IgD-negative memory B cell (primary cell): ENCODE measurements around the gene LPAR6. TPM values are rescaled to one million over a fixed set of nuclear protein-coding genes. Genes with fewer than 3 reads are reported as not detected.
"Not testable (repeated sequence)": the region's sequence is repeated elsewhere in the genome, so short reads cannot be mapped to it uniquely, and the experiment has no call there.

Source experiments
- H3K27ac Mint-ChIP-seq, 3 donors: one replicate each; pipeline ENCODE4 v1.8.0; 2020 to 2022; ENCODE audit warnings: mild to moderate bottlenecking in 3 of 3, mixed read lengths in 3 of 3, moderate library complexity in 1 of 3
- H3K27me3 Mint-ChIP-seq: one replicate; pipeline ENCODE4 v1.8.0; 2021; ENCODE audit warnings: mixed read lengths
- H3K36me3 Mint-ChIP-seq: one replicate; pipeline ENCODE4 v1.8.0; 2020; ENCODE audit warnings: mild to moderate bottlenecking, mixed read lengths
- H3K4me1 Mint-ChIP-seq, 3 donors: one replicate each; pipeline ENCODE4 v1.8.0; 2020 to 2022; ENCODE audit warnings: mixed read lengths in 3 of 3, mild to moderate bottlenecking in 1 of 3
- H3K4me3 Mint-ChIP-seq, 4 donors: one replicate each; pipeline ENCODE4 v1.8.0; 2020 to 2022; ENCODE audit warnings: mild to moderate bottlenecking in 4 of 4, mixed read lengths in 4 of 4, moderate library complexity in 3 of 4
- H3K9me3 Mint-ChIP-seq, 3 donors: one replicate each; pipeline ENCODE4 v1.8.0; 2020 to 2021; ENCODE audit warnings: mixed read lengths in 3 of 3, mild to moderate bottlenecking in 1 of 3
- polyA plus RNA-seq: library from polyadenylated mRNA; unstranded; fragments of 300-500 nt; fragmentation: Illumina TruSeq; gene quantifications from one replicate; pipeline ENCODE4 v1.2.3, GENCODE V29; 2021

Gene LPAR6
- polyA plus RNA-seq, 1 donor from 2014 or later: 2.4 TPM

DNA sequence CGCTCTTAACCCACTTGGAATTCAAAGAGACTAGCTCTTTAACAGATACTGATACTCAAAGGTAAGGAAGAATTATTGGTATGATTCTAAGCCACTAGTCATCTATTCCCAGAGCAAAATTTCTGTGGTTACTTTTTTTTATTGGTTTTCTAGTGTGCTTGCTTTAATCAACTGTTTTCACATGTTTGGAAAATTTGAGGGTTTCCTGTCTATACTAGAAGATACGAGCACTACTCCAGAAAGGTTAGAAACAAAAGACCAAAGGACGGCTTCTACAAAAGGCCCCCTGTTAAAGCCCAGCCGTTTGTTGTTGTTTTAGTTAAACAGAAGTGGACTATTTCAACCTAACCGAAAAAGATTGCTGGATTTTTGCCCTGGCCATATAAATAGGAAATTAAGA lies 18.5 kb upstream of the LPAR6 start:
- Mint-ChIP-seq H3K9me3 (no peaks in the 10 kb centered on the region), H3K27me3 (no peaks in the 10 kb centered on the region), H3K4me1 (peaks cover 16 to 32% (median 27%) of the 10 kb centered on the region in 3 donors), H3K36me3 (peaks cover 5% of the 10 kb centered on the region), H3K27ac (no peak overlapping the region), H3K4me3 (no peak overlapping the region)

DNA sequence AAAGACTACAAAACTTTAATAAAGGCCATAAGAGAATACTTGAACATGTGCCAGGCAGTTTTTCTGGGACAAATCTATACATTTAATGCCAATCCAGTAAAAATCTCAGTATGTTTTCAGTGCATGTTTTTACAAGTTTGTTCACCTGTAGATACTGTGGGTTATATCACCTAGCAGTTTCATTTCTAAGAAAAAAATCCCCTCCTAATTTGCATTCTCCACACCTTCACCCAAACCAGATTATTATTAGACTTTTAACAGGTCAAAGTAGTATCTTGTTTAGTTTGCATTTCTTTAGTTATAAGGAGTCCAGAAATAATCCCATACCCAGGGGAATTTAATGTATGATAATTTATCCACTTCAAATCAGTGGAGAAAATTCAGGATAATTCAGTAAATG lies 17.0 kb upstream of the LPAR6 start:
- peak overlapping the region in 1 of 4 donors; percentile 52 for H3K4me3 Mint-ChIP-seq

DNA sequence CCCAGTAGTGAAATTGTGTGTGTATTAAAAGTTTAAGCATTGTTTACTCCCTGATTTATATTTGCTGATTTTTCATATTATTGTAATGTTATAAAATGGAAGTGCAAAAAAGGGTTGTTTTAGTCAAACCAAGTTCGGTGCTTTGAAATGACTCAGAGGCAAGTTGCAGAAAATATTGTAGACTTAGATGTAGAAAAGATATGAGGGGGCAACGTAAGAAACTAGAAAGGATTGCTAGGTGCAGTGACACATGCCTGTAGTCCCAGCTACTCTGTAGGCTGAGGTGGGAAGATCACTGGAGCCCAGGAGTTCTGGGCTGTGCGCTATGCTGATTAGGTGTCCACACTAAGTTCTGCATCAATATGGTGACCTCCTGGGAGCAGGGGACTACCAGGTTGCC lies 16.1 kb upstream of the LPAR6 start:
- H3K27ac Mint-ChIP-seq: no peak overlapping the region
- H3K4me3 Mint-ChIP-seq: peak overlapping the region in 1 of 4 donors; percentile 24
- H3K27me3 Mint-ChIP-seq: no peaks in the 10 kb centered on the region
- H3K4me1 Mint-ChIP-seq: peaks cover 15 to 18% (median 16%) of the 10 kb centered on the region in 3 donors
- H3K9me3 Mint-ChIP-seq: no peaks in the 10 kb centered on the region
- peaks cover 5% of the 10 kb centered on the region for H3K36me3 Mint-ChIP-seq

More for the DNA sequence above, 17.0 kb upstream of the LPAR6 start:
- H3K9me3 Mint-ChIP-seq: no peaks in the 10 kb centered on the region
- H3K27ac Mint-ChIP-seq: no peak overlapping the region
- no peaks in the 10 kb centered on the region for H3K27me3 Mint-ChIP-seq
- peaks cover 5% of the 10 kb centered on the region for H3K36me3 Mint-ChIP-seq
- peaks cover 15 to 23% (median 19%) of the 10 kb centered on the region in 3 donors for H3K4me1 Mint-ChIP-seq

DNA sequence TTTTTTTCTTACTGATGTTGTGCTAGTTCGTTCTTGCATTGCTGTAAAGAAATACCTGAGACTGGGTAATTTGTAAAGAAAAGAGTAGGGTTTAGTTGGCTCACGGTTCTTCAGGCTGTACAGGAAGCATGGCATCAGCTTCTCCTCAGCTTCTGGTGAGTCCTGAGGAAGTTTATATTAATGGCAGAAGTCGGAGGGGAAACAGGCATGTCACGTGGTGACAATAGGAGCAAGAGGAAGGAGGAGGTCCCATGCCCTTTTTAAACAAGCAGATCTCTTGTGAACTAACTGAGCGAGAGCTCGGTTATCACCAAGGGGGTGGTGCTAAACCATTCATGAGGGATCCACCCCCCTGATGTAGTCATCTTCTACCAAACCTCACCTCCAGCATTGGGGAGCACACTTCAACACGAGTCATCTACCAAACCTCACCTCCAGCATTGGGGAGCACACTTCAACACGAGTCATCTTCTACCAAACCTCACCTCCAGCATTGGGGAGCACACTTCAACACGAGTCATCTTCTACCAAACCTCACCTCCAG lies 13.9 kb upstream of the LPAR6 start:
- not testable (repeated sequence) for H3K4me3 Mint-ChIP-seq, H3K36me3 Mint-ChIP-seq, H3K9me3 Mint-ChIP-seq, H3K27ac Mint-ChIP-seq, H3K27me3 Mint-ChIP-seq
- peaks cover 15 to 16% (median 16%) of the 10 kb centered on the region in 3 donors for H3K4me1 Mint-ChIP-seq

DNA sequence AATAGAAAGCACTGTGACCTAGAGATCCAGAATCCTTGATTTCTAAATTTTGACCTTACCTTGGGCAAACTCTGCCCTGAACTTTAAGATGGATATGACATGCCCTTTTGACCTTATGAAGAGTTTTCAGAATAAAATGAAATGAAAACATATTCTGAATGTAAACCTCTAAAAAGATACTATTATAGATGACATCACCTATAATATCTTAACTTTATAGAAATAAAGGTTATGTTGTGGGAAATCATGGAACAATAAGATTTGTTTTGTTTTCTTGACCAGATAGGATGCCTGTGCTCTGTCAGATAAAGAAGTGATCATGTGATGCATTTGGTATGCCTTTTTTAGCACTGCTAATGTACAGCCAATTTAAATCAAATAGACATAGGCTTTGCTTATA lies 13.1 kb upstream of the LPAR6 start:
- Mint-ChIP-seq H3K9me3 (peaks cover 0 to 2% (median 0%) of the 10 kb centered on the region in 3 donors), H3K36me3 (peaks cover 9% of the 10 kb centered on the region), H3K4me1 (peaks cover 15 to 16% (median 16%) of the 10 kb centered on the region in 3 donors), H3K27ac (no peak overlapping the region), H3K27me3 (no peaks in the 10 kb centered on the region), H3K4me3 (no peak overlapping the region)

DNA sequence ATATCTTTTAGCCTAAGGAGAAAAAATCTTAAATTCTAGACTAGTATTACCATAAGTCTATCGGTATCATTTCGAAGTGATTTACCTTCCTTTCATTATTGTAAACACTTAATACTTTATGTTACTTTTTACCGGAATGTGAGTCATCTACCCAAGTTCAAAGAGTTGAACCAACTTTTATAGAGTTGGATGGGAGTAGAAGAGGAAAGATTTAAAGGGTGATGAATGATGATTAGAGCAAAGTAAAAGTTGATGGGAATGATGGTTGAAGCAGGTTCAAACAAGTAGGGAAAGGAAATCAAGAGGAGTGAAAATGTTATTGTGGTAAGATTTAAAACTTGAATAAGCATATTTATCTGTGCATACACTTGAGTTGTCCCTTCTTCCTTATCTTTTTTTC lies 11.3 kb upstream of the LPAR6 start:
- Mint-ChIP-seq H3K27me3 (no peaks in the 10 kb centered on the region), H3K36me3 (peaks cover 6% of the 10 kb centered on the region), H3K9me3 (peaks cover 0 to 8% (median 6%) of the 10 kb centered on the region in 3 donors), H3K4me3 (no peak overlapping the region), H3K4me1 (peaks cover 5 to 9% (median 6%) of the 10 kb centered on the region in 3 donors), H3K27ac (no peak overlapping the region)

DNA sequence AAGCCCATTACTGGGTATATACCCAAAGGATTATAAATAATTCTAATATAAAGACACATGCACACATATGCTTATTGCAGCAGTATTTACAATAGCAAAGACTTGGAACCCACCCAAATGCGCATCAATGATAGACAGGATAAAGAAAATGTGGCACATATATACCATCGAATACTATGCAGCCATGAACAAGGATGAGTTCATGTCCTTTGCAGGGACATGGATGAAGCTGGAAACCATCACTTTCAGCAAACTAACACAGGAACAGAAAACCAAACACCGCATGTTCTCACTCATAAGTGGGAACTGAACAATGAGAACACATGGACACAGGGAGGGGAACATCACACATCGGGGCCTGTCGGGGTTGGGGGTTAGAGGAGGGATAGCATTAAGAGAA lies 9.1 kb upstream of the LPAR6 start:
- not testable (repeated sequence) for H3K4me1 Mint-ChIP-seq
- H3K27ac Mint-ChIP-seq: peak overlapping the region in 1 of 3 donors; percentile 71

DNA sequence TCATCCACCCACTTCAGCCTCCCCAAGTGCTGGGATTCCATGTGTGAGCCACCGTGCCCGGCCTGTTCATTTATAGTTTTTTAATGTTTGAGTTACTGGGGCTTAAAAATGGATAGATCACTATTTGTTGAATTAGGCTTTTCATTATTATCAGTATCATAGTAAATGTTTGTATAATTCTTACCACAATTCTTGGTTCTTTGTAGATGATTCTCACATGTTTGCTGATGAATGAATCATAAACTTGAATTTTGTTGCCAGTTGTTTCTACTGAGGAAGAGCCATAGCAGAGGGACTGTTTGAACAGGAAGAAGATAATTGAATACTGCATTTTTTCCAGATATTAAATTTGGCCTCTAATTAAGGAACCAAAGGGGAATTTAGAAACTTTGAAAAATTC lies 2.6 kb upstream of the LPAR6 start:
- H3K9me3 Mint-ChIP-seq: peaks cover 0 to 6% (median 2%) of the 10 kb centered on the region in 3 donors
- H3K27me3 Mint-ChIP-seq: no peaks in the 10 kb centered on the region
- H3K36me3 Mint-ChIP-seq: peaks cover 26% of the 10 kb centered on the region
- no peak overlapping the region for H3K4me3 Mint-ChIP-seq
- H3K27ac Mint-ChIP-seq: no peak overlapping the region
- H3K4me1 Mint-ChIP-seq: peaks cover 0 to 4% (median 4%) of the 10 kb centered on the region in 3 donors

More for the DNA sequence above, 9.1 kb upstream of the LPAR6 start:
- H3K9me3 Mint-ChIP-seq, H3K27me3 Mint-ChIP-seq: not testable (repeated sequence)
- Mint-ChIP-seq H3K36me3 (peaks cover 16% of the 10 kb centered on the region), H3K4me3 (peak overlapping the region in 1 of 4 donors; percentile 60)

DNA sequence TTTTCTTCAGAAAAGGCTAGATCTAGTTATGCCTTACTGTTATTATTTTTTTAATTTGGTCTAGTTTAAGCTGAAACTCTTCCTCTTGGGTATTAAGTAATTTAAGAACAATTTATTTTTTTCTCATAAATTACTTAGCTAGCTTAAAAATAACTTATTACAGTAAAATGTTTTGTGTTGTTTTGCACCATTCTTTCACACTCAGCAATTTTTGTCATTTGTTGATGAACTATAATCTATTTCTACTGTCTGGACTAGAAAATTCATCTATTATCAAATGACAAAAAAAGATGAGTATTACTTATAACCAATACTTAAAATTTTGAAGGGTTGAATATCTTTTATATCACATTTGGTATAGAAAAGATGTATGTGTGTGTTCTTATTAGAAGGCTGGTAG lies 1.6 kb upstream of the LPAR6 start:
- Mint-ChIP-seq H3K4me3 (no peak overlapping the region), H3K27me3 (no peaks in the 10 kb centered on the region), H3K9me3 (no peaks in the 10 kb centered on the region), H3K27ac (no peak overlapping the region), H3K36me3 (peaks cover 23% of the 10 kb centered on the region), H3K4me1 (peaks cover 0 to 4% (median 4%) of the 10 kb centered on the region in 3 donors)

DNA sequence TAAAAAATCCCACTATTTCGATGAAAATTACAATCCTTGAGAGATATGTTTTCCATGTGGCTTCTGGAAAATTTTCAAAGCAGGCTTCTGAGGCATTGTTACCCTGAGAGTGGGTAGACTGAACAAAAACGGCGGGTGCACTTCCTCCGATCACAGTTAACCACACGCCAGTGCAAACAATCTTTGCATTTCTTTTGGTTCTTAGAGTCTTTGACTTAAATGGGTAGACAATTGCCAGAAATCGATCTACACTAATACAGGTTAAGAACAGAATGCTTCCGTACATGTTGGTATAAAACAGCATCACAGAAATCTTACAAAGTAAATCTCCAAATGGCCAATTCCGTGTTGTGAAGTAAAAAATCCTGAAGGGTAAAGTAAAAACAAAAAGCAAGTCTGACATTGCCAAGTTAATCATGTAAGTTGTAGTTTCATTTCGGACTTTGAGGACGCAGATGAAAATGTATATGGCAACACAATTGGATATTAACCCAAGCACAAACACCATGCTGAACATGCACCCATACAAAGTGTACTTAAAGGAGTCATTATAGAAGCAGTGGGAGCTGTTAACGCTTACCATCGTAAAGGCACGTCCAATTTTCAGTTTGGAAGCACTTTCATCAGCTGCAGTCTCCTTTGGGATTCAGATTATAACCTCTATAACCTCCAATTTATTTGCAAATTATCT lies 927 bp downstream of the LPAR6 start:
- no peaks in the 10 kb centered on the region for H3K27me3 Mint-ChIP-seq
- H3K4me1 Mint-ChIP-seq: peaks cover 0 to 4% (median 1%) of the 10 kb centered on the region in 3 donors
- H3K9me3 Mint-ChIP-seq: no peaks in the 10 kb centered on the region
- peak overlapping the region in 1 of 3 donors; percentile 78 for H3K27ac Mint-ChIP-seq
- peak overlapping the region in 2 of 4 donors; percentile 72 to 80 for H3K4me3 Mint-ChIP-seq
- peaks cover 17% of the 10 kb centered on the region for H3K36me3 Mint-ChIP-seq

DNA sequence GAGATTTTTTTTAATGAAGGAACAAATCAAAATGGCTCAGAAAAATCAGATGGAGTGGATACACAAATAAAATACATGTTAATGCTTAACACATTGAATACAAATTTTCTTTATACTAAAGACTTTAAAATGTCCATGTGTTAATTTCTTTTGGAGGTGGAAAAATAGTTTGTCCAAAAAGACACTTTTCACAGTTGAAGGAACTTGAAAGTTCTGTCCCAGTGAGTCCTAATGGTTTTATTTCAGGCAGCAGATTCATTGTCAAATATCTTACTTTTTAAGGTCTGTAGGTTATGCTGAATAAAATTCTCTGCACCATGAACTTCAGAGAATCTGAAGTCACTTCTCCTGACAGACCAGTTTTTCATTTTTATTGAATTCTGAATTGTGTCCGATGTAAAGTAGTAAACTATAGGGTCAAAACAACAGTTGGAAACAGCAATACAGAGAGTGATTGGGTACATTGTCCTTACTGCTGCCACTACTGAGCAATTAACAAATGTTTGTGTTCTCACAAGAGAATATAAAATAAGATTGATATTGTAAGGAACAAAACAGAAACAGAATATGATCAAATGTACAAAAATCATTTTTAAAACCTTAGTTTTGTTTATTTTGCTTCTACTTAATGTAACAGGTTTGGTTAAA lies 1.6 kb downstream of the LPAR6 start:
- no peak overlapping the region for H3K27ac Mint-ChIP-seq
- H3K27me3 Mint-ChIP-seq: no peaks in the 10 kb centered on the region
- H3K9me3 Mint-ChIP-seq: no peaks in the 10 kb centered on the region
- peaks cover 0 to 4% (median 1%) of the 10 kb centered on the region in 3 donors for H3K4me1 Mint-ChIP-seq
- H3K36me3 Mint-ChIP-seq: peaks cover 17% of the 10 kb centered on the region
- peak overlapping the region in 2 of 4 donors; percentile 50 to 80 for H3K4me3 Mint-ChIP-seq

DNA sequence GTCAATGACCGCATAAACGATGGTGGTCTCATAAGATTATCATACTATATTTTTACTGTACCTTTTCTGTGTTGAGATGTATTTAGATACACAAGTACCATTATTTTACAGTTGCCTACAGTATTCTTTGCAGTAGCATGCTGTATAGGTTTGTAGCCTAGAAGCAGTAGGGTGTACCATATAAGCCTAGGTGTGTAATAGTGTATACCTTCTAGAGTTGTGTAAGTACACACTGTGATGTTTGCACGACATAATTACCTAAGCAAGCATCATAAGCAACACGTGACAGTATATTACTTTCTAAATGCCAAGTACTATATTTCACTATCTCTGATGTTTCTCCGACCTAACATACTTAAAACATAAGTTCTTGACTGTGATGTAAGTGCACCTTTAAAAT lies 2.7 kb downstream of the LPAR6 start:
- Mint-ChIP-seq H3K27ac (no peak overlapping the region), H3K4me1 (peaks cover 0 to 4% (median 1%) of the 10 kb centered on the region in 3 donors), H3K4me3 (no peak overlapping the region), H3K36me3 (peaks cover 13% of the 10 kb centered on the region), H3K9me3 (no peaks in the 10 kb centered on the region), H3K27me3 (no peaks in the 10 kb centered on the region)

DNA sequence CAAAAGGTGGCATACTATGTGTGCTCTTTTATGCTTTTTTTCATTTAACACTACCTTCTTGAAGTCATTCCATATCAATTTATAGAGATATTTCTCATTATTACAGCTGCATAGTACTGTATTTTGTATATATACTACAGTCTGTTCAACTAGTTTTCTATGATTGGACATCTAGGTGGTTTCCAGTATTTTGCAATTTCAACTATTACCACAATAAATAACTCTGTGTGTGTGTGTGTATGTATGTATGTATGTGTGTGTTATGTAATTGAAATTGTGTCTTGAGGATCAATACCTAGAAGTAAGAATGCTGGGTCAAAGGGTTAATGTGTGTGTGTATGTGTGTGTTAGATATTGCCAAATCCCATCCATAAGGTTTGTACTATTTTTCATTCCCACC lies 7.0 kb downstream of the LPAR6 start:
- no peak overlapping the region for H3K4me3 Mint-ChIP-seq
- peaks cover 6% of the 10 kb centered on the region for H3K36me3 Mint-ChIP-seq
- peaks cover 1 to 4% (median 3%) of the 10 kb centered on the region in 3 donors for H3K4me1 Mint-ChIP-seq
- H3K27ac Mint-ChIP-seq: peak overlapping the region in 1 of 3 donors; percentile 24
- no peaks in the 10 kb centered on the region for H3K27me3 Mint-ChIP-seq
- H3K9me3 Mint-ChIP-seq: no peaks in the 10 kb centered on the region

DNA sequence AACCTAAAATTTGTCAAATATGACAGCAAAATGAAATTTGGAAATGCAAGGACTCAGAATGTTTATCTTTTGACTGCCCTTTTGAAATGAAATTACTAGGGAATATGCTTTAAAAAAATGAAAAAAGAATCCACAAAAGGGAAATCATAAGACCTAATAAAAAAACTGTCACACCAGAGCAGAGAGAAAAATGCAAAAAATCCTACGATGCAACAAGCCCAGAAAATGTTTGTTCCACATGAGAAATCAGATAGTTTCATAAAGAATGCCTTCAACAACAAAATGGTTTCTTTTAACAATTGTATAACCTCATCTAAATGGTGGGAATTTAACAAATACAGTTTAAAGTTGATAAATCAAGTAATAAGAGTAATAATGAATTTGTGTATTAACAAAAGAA lies 8.0 kb downstream of the LPAR6 start:
- no peaks in the 10 kb centered on the region for H3K9me3 Mint-ChIP-seq
- H3K4me1 Mint-ChIP-seq: peaks cover 0 to 8% (median 5%) of the 10 kb centered on the region in 3 donors
- peaks cover 6% of the 10 kb centered on the region for H3K36me3 Mint-ChIP-seq
- H3K4me3 Mint-ChIP-seq: no peak overlapping the region
- no peak overlapping the region for H3K27ac Mint-ChIP-seq
- no peaks in the 10 kb centered on the region for H3K27me3 Mint-ChIP-seq

DNA sequence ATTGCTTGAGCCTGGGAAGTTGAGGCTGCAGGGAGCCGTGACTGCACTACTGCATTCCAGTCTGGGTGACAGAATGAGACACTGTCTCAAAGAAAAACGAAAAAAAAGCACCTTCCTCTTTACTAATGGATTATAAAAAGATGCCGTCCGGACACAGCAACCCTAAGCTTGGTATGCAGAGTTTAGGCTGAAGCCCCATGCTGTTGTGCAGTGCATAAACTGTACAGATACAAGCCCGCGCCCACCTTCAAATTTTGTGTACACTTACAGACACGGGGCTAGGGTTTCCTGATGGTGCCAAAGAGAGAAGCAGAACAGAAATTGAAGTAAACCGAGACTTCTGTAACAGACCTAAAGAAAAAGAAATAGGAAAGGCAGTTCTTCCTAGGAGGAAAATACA lies 9.0 kb downstream of the LPAR6 start:
- no peaks in the 10 kb centered on the region for H3K27me3 Mint-ChIP-seq
- H3K9me3 Mint-ChIP-seq: no peaks in the 10 kb centered on the region
- H3K4me1 Mint-ChIP-seq: peaks cover 0 to 10% (median 10%) of the 10 kb centered on the region in 3 donors
- H3K4me3 Mint-ChIP-seq: no peak overlapping the region
- no peak overlapping the region for H3K27ac Mint-ChIP-seq
- peaks cover 9% of the 10 kb centered on the region for H3K36me3 Mint-ChIP-seq
